ENCODE data around the gene FCER2.

- no peak for TF ChIP-seq CTCF (conservative IDR thresholded peaks at IDR 0.05; ENCODE audit: low read length)
- TF ChIP-seq EZH2phosphoT487 (IDR thresholded peaks at IDR 0.05; ENCODE audit: borderline replicate concordance, low read depth, low read length), result no peak
Observed at GRCh38 chr19:7643031-7643415, 58.9 kb downstream of the FCER2 start.

Data from OCI-LY7 (cell line).